HEK293 (cell line): ENCODE data around the gene TTC12.

Experiments used
- CTCF ChIA-PET: fragments of 350-600 bp; formaldehyde crosslinking; extraction: SDS; loops from one replicate; lab custom pipeline; 2021; ENCODE audit warnings: antibody characterized with exemption; lab: Yijun Ruan, JAX
- POLR2A ChIA-PET: fragments of 300-600 bp; formaldehyde crosslinking; extraction: SDS; loops from one replicate; lab custom pipeline; 2020; ENCODE audit warnings: antibody characterized with exemption, inconsistent platforms; lab: Yijun Ruan, JAX
- H3K27ac ChIP-seq: fragments of 200-500 bp; sonication (Bioruptor generic); 2 replicates; pipeline ENCODE4 v1.5.1; 2014; ENCODE audit warnings: low read depth, low read length, control low read depth, inconsistent platforms; ENCODE audit errors: extremely low read depth
- H3K36me3 ChIP-seq, 2 experiments: fragments of 200-500 bp in 1 of 2; sonication (Bioruptor generic) in 1 of 2; 1 replicate in 1 of 2; 2 replicates in 1 of 2; pipeline ENCODE4 v1.5.1; 2014 to 2017; ENCODE audit warnings: inconsistent platforms in 2 of 2, low read length in 2 of 2; ENCODE audit not compliant: control insufficient read depth in 2 of 2, insufficient read depth in 1 of 2
- H3K4me1 ChIP-seq: fragments of 200-500 bp; sonication (Bioruptor generic); 2 replicates; pipeline ENCODE4 v1.5.1; 2014; ENCODE audit warnings: mild to moderate bottlenecking, low read length, inconsistent platforms; ENCODE audit not compliant: control insufficient read depth, insufficient read depth
- H3K4me3 ChIP-seq: 2 replicates; pipeline ENCODE4 v1.5.1; 2011; ENCODE audit warnings: low read depth, mild to moderate bottlenecking, control low read depth, low read length, moderate library complexity
- H3K9me3 ChIP-seq: fragments of 200-500 bp; sonication (Bioruptor generic); 2 replicates; pipeline ENCODE4 v1.5.1; 2014; ENCODE audit warnings: low read depth, low read length, inconsistent platforms; ENCODE audit not compliant: control insufficient read depth, insufficient read depth
- BCL11B ChIP-seq: fragments of 450-650 bp; formaldehyde crosslinking; IDR thresholded peaks from 2 replicates; pipeline ENCODE4 v1.5.1; 2016; ENCODE audit warnings: low read depth, missing biosample characterization, missing genetic modification characterization
- GLI4 ChIP-seq: fragments of 450-650 bp; formaldehyde crosslinking; IDR thresholded peaks from 2 replicates; pipeline ENCODE4 v1.5.1; 2016; ENCODE audit warnings: missing biosample characterization, missing genetic modification characterization
- KLF8 ChIP-seq: fragments of 450-650 bp; formaldehyde crosslinking; IDR thresholded peaks from 2 replicates; pipeline ENCODE4 v1.5.1; 2016; ENCODE audit warnings: missing biosample characterization, missing genetic modification characterization
- MYNN ChIP-seq: fragments of 450-650 bp; formaldehyde crosslinking; IDR thresholded peaks from 2 replicates; pipeline ENCODE4 v1.5.1; 2016; ENCODE audit warnings: missing biosample characterization, missing genetic modification characterization, borderline replicate concordance
- TRIM28 ChIP-seq: IDR thresholded peaks from 2 replicates; pipeline ENCODE4 v1.6.1; 2011; ENCODE audit warnings: low read length, control low read depth, borderline replicate concordance
- TSHZ1 ChIP-seq: fragments of 450-650 bp; formaldehyde crosslinking; IDR thresholded peaks from 2 replicates; pipeline ENCODE4 v1.5.1; 2016; ENCODE audit warnings: missing biosample characterization, missing genetic modification characterization, borderline replicate concordance
- ZFP41 ChIP-seq: fragments of 450-650 bp; formaldehyde crosslinking; IDR thresholded peaks from 2 replicates; pipeline ENCODE4 v1.5.1; 2016; ENCODE audit warnings: missing biosample characterization, missing genetic modification characterization, borderline replicate concordance
- ZNF10 ChIP-seq: fragments of 450-650 bp; formaldehyde crosslinking; IDR thresholded peaks from 2 replicates; pipeline ENCODE4 v1.5.1; 2017; ENCODE audit warnings: missing biosample characterization, missing genetic modification characterization
- ZNF112 ChIP-seq: fragments of 450-650 bp; formaldehyde crosslinking; IDR thresholded peaks from 2 replicates; pipeline ENCODE4 v1.5.0; 2017; ENCODE audit warnings: missing biosample characterization, missing genetic modification characterization
- ZNF157 ChIP-seq: fragments of 450-650 bp; formaldehyde crosslinking; IDR thresholded peaks from 2 replicates; pipeline ENCODE4 v1.5.1; 2016; ENCODE audit warnings: missing biosample characterization, missing genetic modification characterization
- ZNF23 ChIP-seq: fragments of 450-650 bp; formaldehyde crosslinking; IDR thresholded peaks from 2 replicates; pipeline ENCODE4 v1.5.1; 2016; ENCODE audit warnings: missing biosample characterization, missing genetic modification characterization, borderline replicate concordance
- ZNF24 ChIP-seq: fragments of 450-650 bp; formaldehyde crosslinking; IDR thresholded peaks from 2 replicates; pipeline ENCODE4 v1.5.1; 2016; ENCODE audit warnings: missing biosample characterization, missing genetic modification characterization
- ZNF280C ChIP-seq: fragments of 450-650 bp; formaldehyde crosslinking; IDR thresholded peaks from 2 replicates; pipeline ENCODE4 v1.5.1; 2016; ENCODE audit warnings: missing biosample characterization, missing genetic modification characterization
- ZNF362 ChIP-seq: fragments of 450-650 bp; formaldehyde crosslinking; IDR thresholded peaks from 2 replicates; pipeline ENCODE4 v1.5.1; 2016; ENCODE audit warnings: missing biosample characterization, missing genetic modification characterization
- ZNF501 ChIP-seq: fragments of 450-650 bp; formaldehyde crosslinking; IDR thresholded peaks from 2 replicates; pipeline ENCODE4 v1.5.1; 2016; ENCODE audit warnings: missing biosample characterization, missing genetic modification characterization
- ZNF677 ChIP-seq: fragments of 450-650 bp; IDR thresholded peaks from 2 replicates; pipeline ENCODE4 v1.5.0; 2018; ENCODE audit warnings: missing biosample characterization, mild to moderate bottlenecking, missing genetic modification characterization, moderate library complexity
- ZNF701 ChIP-seq: fragments of 450-650 bp; formaldehyde crosslinking; IDR thresholded peaks from 2 replicates; pipeline ENCODE4 v1.5.1; 2016; ENCODE audit warnings: missing biosample characterization, missing genetic modification characterization
- ZNF837 ChIP-seq: fragments of 450-650 bp; formaldehyde crosslinking; IDR thresholded peaks from 2 replicates; pipeline ENCODE4 v1.5.1; 2016; ENCODE audit warnings: missing biosample characterization, missing genetic modification characterization
- ZSCAN30 ChIP-seq: fragments of 450-650 bp; IDR thresholded peaks from 2 replicates; pipeline ENCODE4 v1.5.1; 2018; ENCODE audit warnings: missing biosample characterization, mild to moderate bottlenecking, missing genetic modification characterization, moderate library complexity

TTC12 gene

GRCh38 chr11:113373306-113373705, 58.9 kb downstream of the TTC12 start:
- H3K4me3 ChIP-seq, result no peak overlapping the region
- peaks cover 0 to 3% of the 10 kb centered on the region in 2 experiments; a peak in 1 of 3 replicates for H3K36me3 ChIP-seq
- H3K4me1 ChIP-seq, result no peaks in the 10 kb centered on the region
- no peak for TF ChIP-seq MYNN (tag by site-specific recombination)
- no peak for TF ChIP-seq ZNF24 (tag by site-specific recombination)
- POLR2A ChIA-PET, result no interaction called here
- no peaks in the 10 kb centered on the region for H3K9me3 ChIP-seq
- CTCF ChIA-PET, result interaction anchor here (0.7 kb wide), 1 partner anchor 157 kb away, joined by 6 read pairs; no protein-coding TSS in a partner anchor
- H3K27ac ChIP-seq, result no peak overlapping the region

GRCh38 chr11:113373981-113374560, 59.7 kb downstream of the TTC12 start:
- Histone ChIP-seq H3K27ac (no peak overlapping the region), H3K4me3 (no peak overlapping the region), H3K36me3 (no peaks in the 10 kb centered on the region), H3K4me1 (no peaks in the 10 kb centered on the region), H3K9me3 (no peaks in the 10 kb centered on the region)
- ChIA-PET CTCF (no interaction called here), POLR2A (no interaction called here)
- no peak for TF ChIP-seq ZNF10 (tag by site-specific recombination)
- no peak for TF ChIP-seq MYNN (tag by site-specific recombination)
- TF ChIP-seq TRIM28, result no peak
- no peak for TF ChIP-seq ZNF837 (tag by site-specific recombination)
- TF ChIP-seq ZNF362 (tag by site-specific recombination), result no peak
- TF ChIP-seq, all 188 proteins: peak for 0

- no peaks in the 10 kb centered on the region for H3K9me3 ChIP-seq
- H3K27ac ChIP-seq, result no peak overlapping the region
- no peak overlapping the region for H3K4me3 ChIP-seq
- H3K4me1 ChIP-seq, result no peaks in the 10 kb centered on the region
- no peaks in the 10 kb centered on the region for H3K36me3 ChIP-seq
- TF ChIP-seq ZNF112 (tag by site-specific recombination) (no peak), GLI4 (no peak), ZNF501 (no peak), TSHZ1 (tag by site-specific recombination) (no peak), ZSCAN30 (tag by site-specific recombination) (no peak), ZNF677 (tag by site-specific recombination) (no peak), ZFP41 (no peak), ZNF23 (tag by site-specific recombination) (no peak), ZNF701 (tag by site-specific recombination) (no peak), ZNF280C (tag by site-specific recombination) (no peak), ZNF157 (tag by site-specific recombination) (no peak), KLF8 (tag by site-specific recombination) (no peak), BCL11B (tag by site-specific recombination) (no peak)
- CTCF ChIA-PET, result interaction anchor here (0.6 to 0.8 kb wide), 2 partner anchors 13 to 43 kb away, joined by 3 to 4 read pairs; no protein-coding TSS in a partner anchor
- POLR2A ChIA-PET, result no interaction called here
These were observed 61.0 kb downstream of the TTC12 start for GRCh38 chr11:113375402-113375801.
